NCI-H446 (cell line): ENCODE results near the gene PRRC2A.
A peak's percentile ranks its signal among the peaks of the same experiment; 100 is the strongest.
"Not testable (repeated sequence)": the region's sequence is repeated elsewhere in the genome, so short reads cannot be mapped to it uniquely, and the experiment has no call there.

Source experiments
- DNase-seq, 2 experiments: peaks; one replicate each; lab custom pipeline; 2025; lab: John Stamatoyannopoulos, UW

The PRRC2A gene

DNA sequence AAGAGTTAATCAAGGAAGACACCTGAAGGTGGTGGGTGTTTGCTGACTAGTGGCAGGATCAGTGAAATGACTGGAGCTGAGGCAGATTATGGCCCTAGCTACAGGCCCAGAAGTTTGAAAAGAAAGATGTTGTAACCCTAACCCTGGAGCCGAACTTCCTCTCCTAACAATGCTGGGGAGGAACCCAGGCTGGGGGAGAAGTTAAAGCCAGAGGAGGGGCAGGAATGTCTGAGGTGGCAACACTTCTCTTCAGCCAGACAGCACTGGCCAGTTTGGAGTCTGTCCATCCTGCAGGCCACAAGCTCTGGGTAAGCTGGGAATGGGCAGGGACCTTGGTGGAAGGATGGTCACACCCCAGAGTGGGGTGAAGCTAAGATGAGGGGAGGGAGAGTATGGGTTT lies 34.5 kb upstream of the PRRC2A start, which contains the start of gene LST1:
Gene LST1 (plus strand): TSS at position 270 of the 400 bp plus-strand sequence. CDS start 1,023 bp downstream, outside the sequence.
- no peak for DNase-seq

GRCh38 chr6:31586599-31587281 lies 33.8 kb upstream of the PRRC2A start:
- no peak for DNase-seq

- DNase-seq = no peak
These were observed 32.4 kb upstream of the PRRC2A start for GRCh38 chr6:31587791-31588777.

DNA sequence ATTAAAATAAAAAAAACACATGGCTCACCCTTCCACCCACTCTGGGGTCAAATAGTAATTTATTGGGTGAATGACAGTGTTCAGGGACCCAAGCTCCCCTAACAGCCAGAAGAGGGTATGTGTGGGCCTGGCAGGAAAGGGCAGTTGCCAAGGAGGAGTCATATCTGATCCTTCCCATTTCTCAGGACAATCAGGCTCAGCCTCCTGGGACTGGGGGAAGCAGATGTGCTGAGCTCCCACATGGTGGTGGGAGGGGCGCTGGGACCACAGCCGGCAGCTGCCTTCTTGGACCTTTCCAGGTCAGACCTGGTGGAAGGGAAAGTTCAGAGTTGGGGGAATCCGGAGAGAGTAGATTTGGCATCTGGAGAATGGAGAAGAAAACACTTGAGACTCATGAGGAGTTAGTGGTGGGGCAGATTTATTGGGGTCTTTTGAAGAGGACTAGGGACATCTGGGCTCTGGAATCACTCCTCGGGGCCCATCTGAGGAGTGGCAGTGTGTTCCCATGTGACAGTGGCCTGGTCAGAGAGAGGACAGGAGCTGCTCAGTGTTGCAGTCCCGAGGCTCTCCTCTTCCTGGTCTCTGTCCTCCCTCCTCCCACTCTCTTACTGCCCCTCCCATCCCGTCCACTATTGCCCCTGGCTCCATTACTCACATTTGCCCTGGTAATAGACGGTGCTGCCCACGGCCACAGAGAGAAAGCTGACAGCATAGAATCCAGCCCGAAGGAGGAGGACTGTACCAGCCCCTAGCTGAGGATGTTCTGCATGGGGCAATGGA lies 31.5 kb upstream of the PRRC2A start:
- no peak for DNase-seq

- DNase-seq = not testable (repeated sequence)
These were observed 29.8 kb upstream of the PRRC2A start for GRCh38 chr6:31590691-31591090.

GRCh38 chr6:31592396-31592771 lies 28.1 kb upstream of the PRRC2A start:
- DNase-seq = no peak

- peak in 1 of 2 experiments; percentile 36 for DNase-seq
These were observed 23.5 kb upstream of the PRRC2A start for GRCh38 chr6:31597006-31597405.

- no peak for DNase-seq
These were observed 13.2 kb upstream of the PRRC2A start for GRCh38 chr6:31607317-31607716.

- DNase-seq = no peak
These were observed 10.8 kb upstream of the PRRC2A start for GRCh38 chr6:31609519-31610406.

DNA sequence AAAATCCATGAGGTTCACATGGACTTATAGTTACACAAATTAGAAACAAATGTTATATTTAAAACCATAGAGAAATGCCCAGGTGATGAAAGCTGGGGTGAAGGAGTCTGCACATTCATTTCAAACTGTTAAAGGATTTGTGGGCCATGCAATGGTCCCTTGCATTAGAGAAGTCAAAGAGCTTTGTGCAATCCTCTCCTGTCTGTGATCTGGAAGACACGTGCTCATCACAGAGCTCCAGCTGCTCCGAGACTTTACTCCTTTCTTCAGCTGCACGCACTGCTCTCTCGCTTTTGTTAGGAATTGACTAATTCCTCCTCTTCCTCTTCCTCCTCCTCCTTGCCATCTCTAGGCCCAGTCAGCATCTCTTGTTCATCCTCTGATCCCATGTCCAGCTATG lies 9.5 kb upstream of the PRRC2A start:
- no peak for DNase-seq

GRCh38 chr6:31614075-31614619 lies 6.4 kb upstream of the PRRC2A start:
- DNase-seq = no peak

DNA sequence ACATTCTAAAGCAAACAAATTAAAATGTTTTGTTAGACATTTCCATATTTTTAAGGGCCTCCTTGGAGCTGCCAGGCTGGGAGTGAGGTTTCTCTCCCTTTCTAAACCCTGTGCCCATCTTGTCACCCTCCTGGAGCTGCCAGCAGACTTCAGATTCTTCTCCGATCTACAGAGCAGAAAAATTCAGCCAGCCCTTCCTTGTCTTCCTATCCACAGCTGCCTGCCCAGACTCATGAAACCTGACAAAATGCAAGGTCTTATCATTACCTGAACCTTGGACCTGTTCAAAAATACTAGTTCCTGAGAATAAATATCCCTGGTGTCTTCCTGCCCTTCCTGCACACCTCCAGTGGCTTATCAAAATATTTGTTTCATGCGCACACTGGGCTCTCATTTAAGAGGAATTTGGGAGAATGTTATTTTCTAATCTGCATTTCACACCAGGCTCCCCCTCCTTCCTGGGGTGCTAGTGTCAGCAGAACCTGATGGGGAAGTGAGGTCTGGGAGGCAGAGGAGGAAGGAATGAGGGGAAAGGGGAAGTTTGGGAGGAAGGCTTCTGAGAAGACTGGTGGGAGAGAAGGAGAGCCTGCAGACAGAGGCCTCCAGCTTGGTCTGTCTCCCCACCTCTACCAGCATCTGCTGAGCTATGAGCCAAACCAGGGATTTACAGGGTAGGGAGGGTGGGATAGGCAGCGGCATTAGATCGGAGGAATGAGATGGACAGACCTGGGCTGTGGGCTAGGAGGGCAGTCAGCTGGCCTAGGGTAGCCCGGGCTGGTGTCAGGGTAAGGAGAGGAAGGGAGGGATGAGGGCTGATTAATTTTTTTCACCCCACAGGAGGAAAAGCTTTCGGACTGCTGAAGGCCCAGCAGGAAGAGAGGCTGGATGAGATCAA lies 5.6 kb upstream of the PRRC2A start, which contains the start of gene AIF1:
Gene AIF1 (plus strand): TSS at position 551 of the 895 bp plus-strand sequence. CDS start 96 bp downstream, at position 647.
- DNase-seq = no peak

GRCh38 chr6:31615748-31616147 lies 4.8 kb upstream of the PRRC2A start:
- no peak for DNase-seq

DNA sequence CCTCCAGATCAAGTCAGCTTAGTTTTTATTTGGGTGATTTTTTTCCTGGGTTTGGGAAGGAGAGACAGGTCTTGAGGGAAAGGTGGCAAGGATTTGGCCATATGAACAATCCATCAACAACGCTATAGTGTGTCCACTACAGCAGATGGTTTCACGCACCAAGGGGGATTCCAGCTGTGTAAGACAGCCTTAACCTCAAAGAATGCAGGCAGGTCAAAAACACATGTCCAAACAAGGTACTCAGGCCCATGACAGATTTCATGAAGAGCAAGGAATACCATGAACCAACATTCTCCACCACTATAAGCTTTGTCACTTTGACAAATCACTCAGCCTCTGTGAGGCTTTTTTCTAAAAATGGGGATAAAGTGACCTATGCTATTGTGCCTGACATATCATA lies 3.5 kb upstream of the PRRC2A start:
- DNase-seq = no peak

GRCh38 chr6:31619805-31620585 lies 520 bp upstream of the PRRC2A start:
- DNase-seq = peak; percentile 99 to 100

GRCh38 chr6:31621320-31621939 lies 915 bp downstream of the PRRC2A start:
- no peak for DNase-seq

GRCh38 chr6:31621991-31622390 lies 1.5 kb downstream of the PRRC2A start:
- no peak for DNase-seq

DNA sequence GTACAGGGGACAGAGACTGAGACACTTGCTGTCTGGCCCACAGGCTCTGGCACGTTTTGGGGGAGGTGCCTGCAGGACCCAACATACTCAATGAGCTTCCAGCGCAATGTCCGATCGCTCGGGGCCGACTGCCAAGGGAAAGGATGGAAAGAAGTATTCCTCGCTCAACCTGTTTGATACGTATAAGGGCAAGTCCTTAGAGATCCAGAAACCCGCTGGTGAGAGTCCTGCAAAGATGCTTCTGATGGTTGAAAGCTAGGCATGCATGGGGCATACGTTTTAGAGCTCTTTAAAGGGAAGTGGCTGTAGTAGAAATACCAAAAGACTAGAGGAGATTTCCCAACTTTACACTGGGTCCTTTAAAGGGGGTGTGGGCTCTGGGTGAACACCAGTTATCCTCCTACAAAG lies 2.2 kb downstream of the PRRC2A start:
- no peak for DNase-seq
